T-helper 22 cell (primary cell): ENCODE data around the gene NT5C.
"Not testable (repeated sequence)": the region's sequence is repeated elsewhere in the genome, so short reads cannot be mapped to it uniquely, and the experiment has no call there.

Experiments used
- DNase-seq: peaks from one replicate; pipeline ENCODE4 v3.0.0-alpha.2; 2020; ENCODE audit warnings: low read depth

NT5C gene

DNA sequence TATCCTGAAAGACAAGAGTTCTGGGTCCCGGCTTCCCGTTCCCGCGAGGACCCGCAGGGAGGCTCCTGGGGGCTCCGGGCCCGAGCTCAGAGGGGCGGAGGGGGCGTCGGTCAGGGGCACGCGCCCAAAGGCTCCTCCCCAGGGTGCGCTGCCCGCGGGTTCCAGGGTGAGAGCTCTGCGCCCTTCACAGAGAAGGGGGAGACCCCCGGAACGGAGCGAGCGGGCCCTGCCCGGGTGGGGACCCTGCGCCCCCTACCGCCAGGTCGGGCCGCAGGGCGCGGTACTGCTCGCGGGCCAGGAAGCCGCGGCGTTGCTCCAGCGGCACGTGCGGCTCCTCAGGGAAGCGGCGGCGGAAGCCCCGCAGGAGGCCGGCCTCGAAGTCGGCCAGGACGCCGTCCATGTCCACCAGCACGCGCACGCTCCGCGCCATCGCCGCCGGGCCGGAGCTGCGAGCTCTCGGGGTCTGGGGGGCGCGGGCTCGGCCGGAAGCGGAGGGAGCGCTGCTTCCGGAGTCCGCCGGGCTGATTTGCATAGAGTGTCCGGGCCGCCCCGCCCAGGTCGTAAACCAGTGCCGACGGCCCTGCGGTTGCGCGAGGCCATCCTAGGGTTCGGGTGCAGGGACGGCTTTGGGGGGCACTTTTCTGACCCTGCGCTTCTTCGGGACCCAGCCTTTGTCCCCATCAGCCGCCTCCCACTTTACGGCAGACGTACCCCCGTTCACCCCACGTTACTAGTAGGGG lies at the start of gene NT5C:
TSS of gene NT5C (minus strand) at position 465 of the 740 bp plus-strand sequence. CDS start at position 430, 35 bp downstream.
- DNase-seq = peak; percentile 41

- no peak for DNase-seq
Observed at GRCh38 chr17:75181110-75181509, 49.6 kb upstream of the NT5C start.

DNA sequence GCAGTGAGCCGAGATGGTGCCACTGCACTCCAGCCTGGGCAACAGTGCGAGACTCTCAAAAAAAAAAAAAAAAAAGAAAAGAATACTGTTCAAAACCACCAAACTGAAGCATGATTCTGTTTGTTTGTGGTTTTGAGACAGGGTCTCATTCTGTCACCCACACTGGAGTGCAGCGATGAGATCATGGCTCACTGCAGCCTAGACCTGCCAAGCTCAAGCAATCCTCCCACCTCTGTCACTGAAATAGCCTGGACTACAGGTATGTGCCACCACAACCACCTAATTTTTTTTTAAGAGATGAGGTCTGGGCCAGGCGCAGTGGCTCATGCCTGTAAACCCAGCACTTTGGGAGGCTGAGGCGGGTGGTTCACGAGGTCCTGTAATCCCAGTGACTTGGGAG lies 46.9 kb upstream of the NT5C start:
- no peak for DNase-seq

- DNase-seq = no peak
Observed at GRCh38 chr17:75176625-75177024, 45.1 kb upstream of the NT5C start.

DNA sequence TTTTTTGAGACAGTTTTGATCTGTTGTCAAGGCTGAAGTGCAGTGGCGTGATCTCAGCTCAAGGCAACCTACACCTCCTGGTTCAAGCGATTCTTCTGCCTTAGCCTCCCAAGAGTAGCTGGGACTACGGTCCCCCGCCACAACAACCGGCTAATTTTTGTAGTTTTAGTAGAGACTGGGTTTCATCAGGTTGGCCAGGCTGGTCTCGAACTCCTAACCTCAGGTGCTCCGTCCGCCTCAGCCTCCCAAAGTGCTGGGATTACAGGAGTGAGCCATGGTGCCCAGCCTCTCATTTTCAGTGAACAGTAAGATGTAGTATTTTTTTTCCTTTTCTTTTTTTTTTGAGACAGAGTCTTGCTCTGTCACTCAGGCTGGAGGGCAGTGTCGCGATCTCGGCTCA lies 43.5 kb upstream of the NT5C start:
- no peak for DNase-seq

GRCh38 chr17:75173526-75173925 lies 42.0 kb upstream of the NT5C start:
- no peak for DNase-seq

- DNase-seq = no peak
Observed at GRCh38 chr17:75168998-75169397, 37.5 kb upstream of the NT5C start.

DNA sequence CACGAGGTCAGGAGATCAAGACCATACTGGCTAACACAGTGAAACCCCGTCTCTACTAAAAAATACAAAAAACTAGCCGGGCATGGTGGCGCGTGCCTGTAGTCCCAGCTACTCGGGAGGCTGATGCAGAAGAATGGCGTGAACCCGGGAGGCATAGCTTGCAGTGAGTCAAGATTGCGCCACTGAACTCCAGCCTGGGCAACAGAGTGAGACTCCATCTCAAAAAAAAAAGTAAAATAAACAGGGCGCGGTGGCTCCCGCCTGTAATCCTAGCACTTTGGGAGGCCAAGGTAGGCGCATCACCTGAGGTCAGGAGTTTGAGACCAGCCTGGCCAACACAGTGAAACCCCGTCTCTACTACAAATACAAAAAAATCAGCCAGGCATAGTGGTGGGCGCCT lies 33.1 kb upstream of the NT5C start:
- not testable (repeated sequence) for DNase-seq

- no peak for DNase-seq
Observed at GRCh38 chr17:75163074-75163473, 31.5 kb upstream of the NT5C start.

GRCh38 chr17:75160211-75160610 lies 28.7 kb upstream of the NT5C start:
- DNase-seq = no peak

- no peak for DNase-seq
Observed at GRCh38 chr17:75159196-75160031, 27.9 kb upstream of the NT5C start.

GRCh38 chr17:75158480-75158879 lies 26.9 kb upstream of the NT5C start:
- DNase-seq = not testable (repeated sequence)

GRCh38 chr17:75155191-75155601 lies 23.7 kb upstream of the NT5C start:
- no peak for DNase-seq

GRCh38 chr17:75154195-75155106 lies 22.9 kb upstream of the NT5C start, which contains the start of gene JPT1:
Gene JPT1 (minus strand): TSS chr17:75154512. CDS start chr17:75154397, 115 bp downstream.
- peak; percentile 98 for DNase-seq

GRCh38 chr17:75153780-75154194 lies 22.2 kb upstream of the NT5C start:
- no peak for DNase-seq

DNA sequence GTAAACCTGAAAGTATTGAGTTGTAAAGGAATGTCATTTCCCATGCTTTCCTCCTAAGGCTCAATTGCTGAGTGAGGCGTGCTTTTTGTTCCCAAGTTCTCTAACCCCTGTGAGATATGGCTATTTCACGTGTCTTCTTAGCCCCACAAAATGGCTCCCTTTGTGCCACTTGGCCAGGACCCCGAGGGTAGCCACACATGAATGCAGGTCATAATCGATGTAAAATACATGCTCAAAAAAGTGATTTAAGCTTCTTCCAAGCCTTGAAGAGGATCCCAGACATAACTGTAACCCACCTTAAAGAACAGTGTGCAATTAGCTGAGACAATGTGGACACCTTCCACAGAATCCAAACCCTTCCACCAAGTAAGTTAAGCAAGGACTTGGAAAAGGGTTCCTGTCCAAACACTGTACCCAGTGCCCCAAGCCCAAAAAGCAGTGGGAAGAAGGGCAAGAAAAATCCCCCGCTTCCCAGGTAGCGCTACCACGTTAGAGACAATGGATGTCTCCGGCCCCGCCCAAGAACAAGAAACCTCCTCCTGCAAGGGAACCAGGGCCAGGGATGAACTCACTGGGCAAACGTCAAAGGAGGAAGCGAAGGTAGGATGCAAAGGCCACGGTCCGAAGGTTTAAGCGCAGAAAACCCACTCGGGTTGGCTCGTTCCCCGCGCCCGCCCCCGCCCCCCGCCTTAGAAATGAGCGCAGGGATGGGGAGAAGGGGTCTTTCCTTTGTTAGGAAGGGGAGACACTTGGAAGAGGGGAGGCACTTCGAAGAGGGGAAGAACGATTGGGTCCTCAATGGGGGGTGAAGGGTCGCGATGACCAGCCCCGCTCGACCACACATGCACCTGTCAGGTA lies 21.6 kb upstream of the NT5C start:
- DNase-seq = no peak

DNA sequence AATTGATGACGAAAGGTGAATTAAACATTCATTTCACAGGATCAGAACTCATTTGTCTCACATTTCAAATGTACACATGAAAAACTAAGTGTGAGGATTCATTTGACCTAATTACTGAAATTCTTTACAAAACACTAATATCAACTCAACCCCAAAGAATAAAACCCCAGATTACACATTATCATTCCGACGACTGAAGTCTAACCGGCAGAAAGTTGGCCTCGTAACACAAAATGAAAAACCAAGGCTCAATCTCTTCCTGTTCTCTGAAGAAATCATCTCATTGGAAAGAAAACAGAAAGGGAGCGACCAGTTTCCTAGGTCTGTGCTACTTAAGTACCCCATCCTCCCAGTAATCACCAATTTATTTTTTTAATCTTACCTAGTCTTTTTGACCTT lies 21.0 kb upstream of the NT5C start:
- DNase-seq = no peak

- no peak for DNase-seq
Observed at GRCh38 chr17:75151930-75152329, 20.4 kb upstream of the NT5C start.

DNA sequence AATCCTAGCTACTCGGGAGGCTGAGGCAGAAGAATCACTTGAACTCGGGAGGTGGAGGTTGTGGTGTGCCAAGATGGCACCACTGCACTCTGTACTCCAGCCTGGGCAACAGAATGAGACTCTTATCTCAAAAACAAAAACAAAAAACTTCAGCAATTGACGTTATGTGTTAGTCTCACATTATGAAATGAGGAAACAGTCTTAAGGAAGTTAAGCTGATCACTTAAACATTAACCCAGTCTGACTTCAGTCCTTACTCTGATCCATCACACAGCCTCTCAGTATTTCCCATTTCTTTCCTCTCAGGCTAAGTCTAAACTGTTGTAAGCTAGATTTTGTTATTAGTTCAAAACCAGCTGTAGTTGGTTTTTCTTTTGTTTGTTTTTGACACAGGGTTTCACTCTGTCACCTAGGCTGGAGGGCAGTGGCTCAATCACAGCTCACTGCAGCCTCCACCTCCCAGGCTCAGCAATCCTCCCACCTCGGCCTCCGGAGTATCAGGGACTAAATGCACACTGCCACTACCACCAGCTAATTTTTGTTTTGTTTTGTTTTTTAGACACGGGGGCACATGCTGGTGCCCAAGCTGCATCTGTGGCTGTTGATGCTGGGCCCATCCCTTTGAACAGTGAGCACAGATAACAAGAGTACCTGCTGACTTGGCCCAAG lies 16.5 kb upstream of the NT5C start:
- DNase-seq = no peak

DNA sequence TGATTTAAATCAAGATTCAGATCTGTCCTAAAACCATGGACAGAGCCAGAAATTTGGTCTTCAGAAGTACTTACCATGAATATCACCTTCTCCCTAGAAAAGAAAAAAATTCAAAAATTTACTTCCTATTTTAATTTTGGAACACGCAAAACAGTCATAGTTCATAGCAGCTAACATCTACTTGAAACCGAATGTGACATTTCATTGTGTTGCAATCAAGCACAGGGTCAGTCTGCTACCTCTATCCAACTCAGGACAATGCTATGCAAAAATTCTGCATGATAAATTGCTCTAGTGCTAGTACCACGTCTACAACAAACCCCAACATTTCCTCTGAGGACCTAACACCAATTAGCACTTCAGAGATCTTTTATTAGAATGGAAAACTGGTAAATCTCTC lies 15.1 kb upstream of the NT5C start:
- no peak for DNase-seq
